ENCODE measurements around the gene USP17L21.
"Not testable (repeated sequence)": the region's sequence is repeated elsewhere in the genome, so short reads cannot be mapped to it uniquely, and the experiment has no call there.

USP17L21 gene

GRCh38 chr4:9262572-9262971 is at the start of gene USP17L21:
Gene USP17L21 (plus strand): TSS chr4:9262872. CDS start chr4:9262872, 0 bp downstream.
- not testable (repeated sequence) for DNase-seq

DNA sequence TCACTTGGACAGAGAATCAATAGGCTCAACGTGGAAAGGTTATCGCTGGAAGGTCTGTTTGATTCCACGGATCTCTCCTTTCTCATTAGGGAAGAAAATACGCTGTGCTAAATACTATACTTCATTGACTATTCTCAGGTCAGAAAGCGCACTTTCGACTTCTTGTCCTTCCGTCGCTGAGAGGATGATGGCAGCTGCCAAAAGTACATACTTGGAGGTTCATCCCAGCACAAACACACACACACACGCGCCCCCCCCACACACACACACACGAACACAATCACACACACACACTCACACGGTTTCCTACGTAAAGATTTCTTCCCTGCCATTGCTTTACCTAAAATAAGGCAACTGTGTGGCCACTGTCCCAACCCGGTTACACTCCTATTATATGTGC is 48.0 kb upstream of the USP17L21 start:
- not testable (repeated sequence) for DNase-seq

DNA sequence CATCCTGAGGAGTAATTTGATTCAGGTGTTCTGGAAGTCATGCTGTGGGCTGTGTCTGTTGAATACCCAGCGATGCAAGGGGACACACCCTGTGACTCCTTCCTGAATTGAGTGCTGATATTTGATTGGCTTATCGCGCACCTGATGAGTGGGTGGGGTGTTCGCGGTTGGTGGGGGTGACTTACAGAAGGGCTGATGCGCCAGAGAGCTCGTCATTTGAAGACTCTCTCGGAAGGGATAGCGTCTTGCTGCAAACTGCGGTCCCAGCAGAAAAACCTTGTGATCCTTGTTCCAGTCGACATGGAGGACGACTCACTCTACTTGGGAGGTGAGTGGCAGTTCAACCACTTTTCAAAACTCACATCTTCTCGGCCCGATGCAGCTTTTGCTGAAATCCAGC is 47.6 kb upstream of the USP17L21 start, which contains the start of gene USP17L11:
Gene USP17L11, plus strand, starts transcription at position 301 of the 400 bp plus-strand sequence. Its CDS starts 0 bp downstream, at position 301.
- DNase-seq = not testable (repeated sequence)

GRCh38 chr4:9219852-9220251 is 42.8 kb upstream of the USP17L21 start, which contains the start of gene USP17L12:
Gene USP17L12 (plus strand): TSS chr4:9220152. CDS start chr4:9220152, 0 bp downstream.
- not testable (repeated sequence) for DNase-seq

DNA sequence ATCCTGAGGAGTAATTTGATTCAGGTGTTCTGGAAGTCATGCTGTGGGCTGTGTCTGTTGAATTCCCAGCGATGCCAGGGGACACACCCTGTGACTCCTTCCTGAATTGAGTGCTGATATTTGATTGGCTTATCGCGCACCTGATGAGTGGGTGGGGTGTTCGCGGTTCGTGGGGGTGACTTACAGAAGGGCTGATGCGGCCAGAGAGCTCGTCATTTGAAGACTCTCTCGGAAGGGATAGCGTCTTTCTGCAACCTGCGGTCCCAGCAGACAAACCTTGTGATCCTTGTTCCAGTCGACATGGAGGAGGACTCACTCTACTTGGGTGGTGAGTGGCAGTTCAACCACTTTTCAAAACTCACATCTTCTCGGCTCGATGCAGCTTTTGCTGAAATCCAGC is 38.1 kb upstream of the USP17L21 start, which contains the start of gene USP17L13:
Gene USP17L13, plus strand, starts transcription at position 301 of the 400 bp plus-strand sequence. Its CDS starts 0 bp downstream, at position 301.
- not testable (repeated sequence) for DNase-seq

- DNase-seq = not testable (repeated sequence)
These were observed 32.4 kb upstream of the USP17L21 start for GRCh38 chr4:9230249-9230648.

DNA sequence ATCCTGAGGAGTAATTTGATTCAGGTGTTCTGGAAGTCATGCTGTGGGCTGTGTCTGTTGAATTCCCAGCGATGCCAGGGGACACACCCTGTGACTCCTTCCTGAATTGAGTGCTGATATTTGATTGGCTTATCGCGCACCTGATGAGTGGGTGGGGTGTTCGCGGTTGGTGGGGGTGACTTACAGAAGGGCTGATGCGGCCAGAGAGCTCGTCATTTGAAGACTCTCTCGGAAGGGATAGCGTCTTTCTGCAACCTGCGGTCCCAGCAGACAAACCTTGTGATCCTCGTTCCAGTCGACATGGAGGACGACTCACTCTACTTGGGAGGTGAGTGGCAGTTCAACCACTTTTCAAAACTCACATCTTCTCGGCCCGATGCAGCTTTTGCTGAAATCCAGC is 28.6 kb upstream of the USP17L21 start, which contains the start of gene USP17L15:
Gene USP17L15, plus strand, starts transcription at position 301 of the 400 bp plus-strand sequence. Its CDS starts 0 bp downstream, at position 301.
- not testable (repeated sequence) for DNase-seq

GRCh38 chr4:9238461-9238860 is 24.2 kb upstream of the USP17L21 start:
- DNase-seq = not testable (repeated sequence)

GRCh38 chr4:9243579-9243978 is 19.1 kb upstream of the USP17L21 start, which contains the start of gene USP17L17:
Gene USP17L17 (plus strand): TSS chr4:9243879. CDS start chr4:9243879, 0 bp downstream.
- DNase-seq = not testable (repeated sequence)

DNA sequence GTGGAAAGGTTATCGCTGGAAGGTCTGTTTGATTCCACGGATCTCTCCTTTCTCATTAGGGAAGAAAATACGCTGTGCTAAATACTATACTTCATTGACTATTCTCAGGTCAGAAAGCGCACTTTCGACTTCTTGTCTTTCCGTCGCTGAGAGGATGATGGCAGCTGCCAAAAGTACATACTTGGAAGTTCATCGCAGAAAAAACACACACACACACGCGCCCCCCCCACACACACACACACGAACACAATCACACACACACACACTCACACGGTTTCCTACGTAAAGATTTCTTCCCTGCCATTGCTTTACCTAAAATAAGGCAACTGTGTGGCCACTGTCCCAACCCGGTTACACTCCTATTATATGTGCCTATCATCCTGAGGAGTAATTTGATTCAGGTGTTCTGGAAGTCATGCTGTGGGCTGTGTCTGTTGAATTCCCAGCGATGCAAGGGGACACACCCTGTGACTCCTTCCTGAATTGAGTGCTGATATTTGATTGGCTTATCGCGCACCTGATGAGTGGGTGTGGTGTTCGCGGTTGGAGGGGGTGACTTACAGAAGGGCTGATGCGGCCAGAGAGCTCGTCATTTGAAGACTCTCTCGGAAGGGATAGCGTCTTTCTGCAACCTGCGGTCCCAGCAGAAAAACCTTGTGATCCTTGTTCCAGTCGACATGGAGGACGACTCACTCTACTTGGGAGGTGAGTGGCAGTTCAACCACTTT is 14.6 kb upstream of the USP17L21 start, which contains the start of gene USP17L18:
Gene USP17L18, plus strand, starts transcription at position 678 of the 728 bp plus-strand sequence. Its CDS starts 0 bp downstream, at position 678.
- not testable (repeated sequence) for DNase-seq

DNA sequence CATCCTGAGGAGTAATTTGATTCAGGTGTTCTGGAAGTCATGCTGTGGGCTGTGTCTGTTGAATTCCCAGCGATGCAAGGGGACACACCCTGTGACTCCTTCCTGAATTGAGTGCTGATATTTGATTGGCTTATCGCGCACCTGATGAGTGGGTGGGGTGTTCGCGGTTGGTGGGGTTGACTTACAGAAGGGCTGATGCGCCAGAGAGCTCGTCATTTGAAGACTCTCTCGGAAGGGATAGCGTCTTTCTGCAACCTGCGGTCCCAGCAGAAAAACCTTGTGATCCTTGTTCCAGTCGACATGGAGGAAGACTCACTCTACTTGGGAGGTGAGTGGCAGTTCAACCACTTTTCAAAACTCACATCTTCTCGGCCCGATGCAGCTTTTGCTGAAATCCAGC is 9.6 kb upstream of the USP17L21 start, which contains the start of gene USP17L19:
Gene USP17L19, plus strand, starts transcription at position 301 of the 400 bp plus-strand sequence. Its CDS starts 0 bp downstream, at position 301.
- not testable (repeated sequence) for DNase-seq

DNA sequence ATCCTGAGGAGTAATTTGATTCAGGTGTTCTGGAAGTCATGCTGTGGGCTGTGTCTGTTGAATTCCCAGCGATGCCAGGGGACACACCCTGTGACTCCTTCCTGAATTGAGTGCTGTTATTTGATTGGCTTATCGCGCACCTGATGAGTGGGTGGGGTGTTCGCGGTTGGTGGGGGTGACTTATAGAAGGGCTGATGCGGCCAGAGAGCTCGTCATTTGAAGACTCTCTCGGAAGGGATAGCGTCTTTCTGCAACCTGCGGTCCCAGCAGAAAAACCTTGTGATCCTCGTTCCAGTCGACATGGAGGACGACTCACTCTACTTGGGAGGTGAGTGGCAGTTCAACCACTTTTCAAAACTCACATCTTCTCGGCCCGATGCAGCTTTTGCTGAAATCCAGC is 4.8 kb upstream of the USP17L21 start, which contains the start of gene USP17L20:
Gene USP17L20, plus strand, starts transcription at position 301 of the 400 bp plus-strand sequence. Its CDS starts 0 bp downstream, at position 301.
- DNase-seq = not testable (repeated sequence)

DNA sequence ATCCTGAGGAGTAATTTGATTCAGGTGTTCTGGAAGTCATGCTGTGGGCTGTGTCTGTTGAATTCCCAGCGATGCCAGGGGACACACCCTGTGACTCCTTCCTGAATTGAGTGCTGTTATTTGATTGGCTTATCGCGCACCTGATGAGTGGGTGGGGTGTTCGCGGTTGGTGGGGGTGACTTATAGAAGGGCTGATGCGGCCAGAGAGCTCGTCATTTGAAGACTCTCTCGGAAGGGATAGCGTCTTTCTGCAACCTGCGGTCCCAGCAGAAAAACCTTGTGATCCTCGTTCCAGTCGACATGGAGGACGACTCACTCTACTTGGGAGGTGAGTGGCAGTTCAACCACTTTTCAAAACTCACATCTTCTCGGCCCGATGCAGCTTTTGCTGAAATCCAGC is 4.6 kb downstream of the USP17L21 start, which contains the start of gene USP17L22:
Gene USP17L22, plus strand, starts transcription at position 301 of the 400 bp plus-strand sequence. Its CDS starts 0 bp downstream, at position 301.
- DNase-seq = not testable (repeated sequence)

GRCh38 chr4:9271719-9272118 is 9.0 kb downstream of the USP17L21 start:
- DNase-seq = not testable (repeated sequence)

Data from KG1 (cell line).